SU-DHL-6 (cell line): ENCODE results near the gene CD101.
"Not testable (repeated sequence)": the region's sequence is repeated elsewhere in the genome, so short reads cannot be mapped to it uniquely, and the experiment has no call there.

Source experiments
- H2AFZ ChIP-seq: fragments of 200-600 bp; sonication (generic); 2 replicates; pipeline ENCODE4 v1.6.1; 2014; ENCODE audit warnings: low read depth, mild to moderate bottlenecking, moderate library complexity, mixed read lengths, antibody characterized with exemption, low read length; ENCODE audit not compliant: severe bottlenecking
- H3F3A ChIP-seq: fragments of 200-600 bp; shearing (Covaris generic); 2 replicates; pipeline ENCODE4 v1.6.0; 2016; ENCODE audit warnings: antibody characterized with exemption, mild to moderate bottlenecking; ENCODE audit not compliant: insufficient read depth
- H3K27ac ChIP-seq: fragments of 200-600 bp; sonication (generic); 2 replicates; pipeline ENCODE4 v1.5.1; 2016; ENCODE audit warnings: low read depth, mild to moderate bottlenecking, low read length, moderate library complexity, mixed read lengths
- H3K27me3 ChIP-seq: fragments of 200-600 bp; sonication (generic), shearing (Covaris generic); 2 replicates; pipeline ENCODE4 v1.6.0; 2014; ENCODE audit warnings: mild to moderate bottlenecking, low read length
- H3K36me3 ChIP-seq: fragments of 200-600 bp; sonication (generic); 2 replicates; pipeline ENCODE4 v1.6.1; 2014; ENCODE audit warnings: mild to moderate bottlenecking, low read length, mixed read lengths
- H3K4me2 ChIP-seq: fragments of 300-600, 200-600 bp; shearing (Covaris generic), sonication (generic); 2 replicates; pipeline ENCODE4 v1.6.0; 2014; ENCODE audit warnings: low read length, low read depth, mild to moderate bottlenecking; ENCODE audit not compliant: poor library complexity, severe bottlenecking
- H3K4me3 ChIP-seq: fragments of 200-600 bp; sonication (generic); 2 replicates; pipeline ENCODE4 v1.5.1; 2014; ENCODE audit warnings: antibody characterized with exemption, low read length, mild to moderate bottlenecking, mixed read lengths; ENCODE audit not compliant: insufficient read depth, poor library complexity, severe bottlenecking
- H3K79me2 ChIP-seq: fragments of 200-600 bp; sonication (generic); 2 replicates; pipeline ENCODE4 v1.6.1; 2014; ENCODE audit warnings: mild to moderate bottlenecking, low read length, moderate library complexity; ENCODE audit not compliant: insufficient read depth
- H3K9ac ChIP-seq: fragments of 200-600 bp; sonication (generic); 2 replicates; pipeline ENCODE4 v1.7.0; 2014; ENCODE audit warnings: mild to moderate bottlenecking, low read length
- H3K9me2 ChIP-seq: fragments of 200-600 bp; sonication (generic); replicated peaks from 2 replicates; pipeline ENCODE4 v1.6.1; 2014; ENCODE audit warnings: low read length; ENCODE audit not compliant: insufficient read depth
- H3K9me3 ChIP-seq: fragments of 200-600 bp; sonication (generic); 2 replicates; pipeline ENCODE4 v1.6.1; 2014; ENCODE audit warnings: low read length, mixed read lengths; ENCODE audit not compliant: insufficient read depth
- H4K20me1 ChIP-seq: fragments of 200-600 bp; sonication (generic); 2 replicates; pipeline ENCODE4 v1.6.1; 2014; ENCODE audit warnings: low read depth, mild to moderate bottlenecking, antibody characterized with exemption, low read length, moderate library complexity, mixed read lengths
- EZH2phosphoT487 ChIP-seq: fragments of 200-600 bp; sonication (generic), shearing (Covaris generic); conservative IDR thresholded peaks from 2 replicates; pipeline ENCODE4 v1.6.1; 2018; ENCODE audit warnings: mild to moderate bottlenecking, antibody characterized with exemption, low read length, moderate library complexity, mixed read lengths
- TF ChIP-seq, protein P1 (sequence below): fragments of 200-600 bp; sonication (generic); IDR thresholded peaks from one replicate; pipeline ENCODE4 v1.5.1; 2017; ENCODE audit warnings: antibody characterized with exemption, mild to moderate bottlenecking, low read length, moderate library complexity; ENCODE audit not compliant: insufficient read depth, poor library complexity, severe bottlenecking

The CD101 gene

DNA sequence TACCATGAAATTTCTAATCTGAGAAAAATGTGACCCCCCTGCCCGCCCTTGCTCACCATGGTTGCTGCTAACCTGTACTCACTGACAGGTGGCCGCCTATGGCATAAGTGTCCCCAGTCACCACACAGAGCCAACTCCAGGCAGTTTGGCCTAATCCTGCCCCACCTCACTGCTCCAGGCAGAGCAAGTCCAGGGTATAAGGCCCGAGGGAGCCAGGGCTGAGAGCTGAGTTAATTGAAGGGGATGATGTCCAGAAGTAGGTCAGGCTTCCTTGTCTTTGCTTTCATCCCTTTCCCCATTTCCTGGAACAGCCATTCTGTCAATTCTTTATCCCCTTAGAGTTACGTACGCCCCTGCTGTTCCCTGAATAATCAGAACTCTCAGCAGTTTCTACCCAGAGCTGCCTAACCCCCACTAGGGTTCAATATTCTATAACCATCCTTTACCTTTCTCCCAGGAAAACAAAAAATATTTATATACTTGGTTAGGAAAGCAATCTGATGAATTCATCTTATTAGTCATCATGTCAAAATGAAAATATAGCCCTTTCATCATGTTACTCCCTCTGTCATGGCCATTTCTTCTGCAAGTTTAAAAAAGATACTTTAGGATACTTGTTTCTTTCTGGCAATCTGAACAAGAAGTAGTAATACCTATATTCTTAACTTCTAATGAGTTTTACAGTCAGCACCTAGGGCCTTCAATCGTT, 29.4 kb upstream of the CD101 start:
- TF ChIP-seq, protein P1, sequence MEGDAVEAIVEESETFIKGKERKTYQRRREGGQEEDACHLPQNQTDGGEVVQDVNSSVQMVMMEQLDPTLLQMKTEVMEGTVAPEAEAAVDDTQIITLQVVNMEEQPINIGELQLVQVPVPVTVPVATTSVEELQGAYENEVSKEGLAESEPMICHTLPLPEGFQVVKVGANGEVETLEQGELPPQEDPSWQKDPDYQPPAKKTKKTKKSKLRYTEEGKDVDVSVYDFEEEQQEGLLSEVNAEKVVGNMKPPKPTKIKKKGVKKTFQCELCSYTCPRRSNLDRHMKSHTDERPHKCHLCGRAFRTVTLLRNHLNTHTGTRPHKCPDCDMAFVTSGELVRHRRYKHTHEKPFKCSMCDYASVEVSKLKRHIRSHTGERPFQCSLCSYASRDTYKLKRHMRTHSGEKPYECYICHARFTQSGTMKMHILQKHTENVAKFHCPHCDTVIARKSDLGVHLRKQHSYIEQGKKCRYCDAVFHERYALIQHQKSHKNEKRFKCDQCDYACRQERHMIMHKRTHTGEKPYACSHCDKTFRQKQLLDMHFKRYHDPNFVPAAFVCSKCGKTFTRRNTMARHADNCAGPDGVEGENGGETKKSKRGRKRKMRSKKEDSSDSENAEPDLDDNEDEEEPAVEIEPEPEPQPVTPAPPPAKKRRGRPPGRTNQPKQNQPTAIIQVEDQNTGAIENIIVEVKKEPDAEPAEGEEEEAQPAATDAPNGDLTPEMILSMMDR, result no peak
- no peak for TF ChIP-seq EZH2phosphoT487
- Histone ChIP-seq H4K20me1 (no peaks in the 10 kb centered on the region), H3K9me2 (no peaks in the 10 kb centered on the region), H3K4me2 (no peak overlapping the region), H3K4me3 (no peak overlapping the region), H3K27me3 (no peaks in the 10 kb centered on the region), H3K9ac (no peak overlapping the region), H3K9me3 (no peaks in the 10 kb centered on the region), H2AFZ (no peak overlapping the region), H3K27ac (no peak overlapping the region), H3F3A (no peaks in the 10 kb centered on the region), H3K36me3 (no peaks in the 10 kb centered on the region), H3K79me2 (no peaks in the 10 kb centered on the region)

GRCh38 chr1:116972674-116973030, 28.9 kb upstream of the CD101 start:
- no peak overlapping the region for H3K27ac ChIP-seq
- H3K9me2 ChIP-seq, result no peaks in the 10 kb centered on the region
- H3F3A ChIP-seq, result no peaks in the 10 kb centered on the region
- no peak overlapping the region for H3K9ac ChIP-seq
- H3K36me3 ChIP-seq, result no peaks in the 10 kb centered on the region
- H3K27me3 ChIP-seq, result no peaks in the 10 kb centered on the region
- H3K4me3 ChIP-seq, result no peak overlapping the region
- no peak overlapping the region for H2AFZ ChIP-seq
- no peaks in the 10 kb centered on the region for H4K20me1 ChIP-seq
- H3K79me2 ChIP-seq, result no peaks in the 10 kb centered on the region
- TF ChIP-seq, protein P1, result no peak
- TF ChIP-seq EZH2phosphoT487, result no peak
- H3K9me3 ChIP-seq, result no peaks in the 10 kb centered on the region
- no peak overlapping the region for H3K4me2 ChIP-seq

- not testable (repeated sequence) for H3F3A ChIP-seq, H4K20me1 ChIP-seq, H3K4me2 ChIP-seq, H3K9me3 ChIP-seq, H3K36me3 ChIP-seq, H3K79me2 ChIP-seq, H3K9me2 ChIP-seq, H3K27ac ChIP-seq, H2AFZ ChIP-seq, H3K9ac ChIP-seq, H3K27me3 ChIP-seq, H3K4me3 ChIP-seq
These were observed 21.3 kb upstream of the CD101 start for GRCh38 chr1:116980309-116980708.

GRCh38 chr1:116981521-116982037, 20.0 kb upstream of the CD101 start:
- no peak overlapping the region for H3K4me3 ChIP-seq
- H3K9ac ChIP-seq, result no peak overlapping the region
- H2AFZ ChIP-seq, result no peak overlapping the region
- no peaks in the 10 kb centered on the region for H3K27me3 ChIP-seq
- no peaks in the 10 kb centered on the region for H3K79me2 ChIP-seq
- H4K20me1 ChIP-seq, result no peaks in the 10 kb centered on the region
- H3K36me3 ChIP-seq, result no peaks in the 10 kb centered on the region
- H3K9me2 ChIP-seq, result no peaks in the 10 kb centered on the region
- no peaks in the 10 kb centered on the region for H3K9me3 ChIP-seq
- TF ChIP-seq, protein P1, result no peak
- no peak for TF ChIP-seq EZH2phosphoT487
- H3F3A ChIP-seq, result no peaks in the 10 kb centered on the region
- H3K27ac ChIP-seq, result no peak overlapping the region
- H3K4me2 ChIP-seq, result no peak overlapping the region
